ENCODE measurements around the gene ADARB2. TPM values are rescaled to one million over a fixed set of nuclear protein-coding genes. Genes with fewer than 3 reads are reported as not detected.

ADARB2 gene
- total and polyA plus RNA-seq, 5 donors: 0.53 to 1.6 (median 0.59) TPM

DNA sequence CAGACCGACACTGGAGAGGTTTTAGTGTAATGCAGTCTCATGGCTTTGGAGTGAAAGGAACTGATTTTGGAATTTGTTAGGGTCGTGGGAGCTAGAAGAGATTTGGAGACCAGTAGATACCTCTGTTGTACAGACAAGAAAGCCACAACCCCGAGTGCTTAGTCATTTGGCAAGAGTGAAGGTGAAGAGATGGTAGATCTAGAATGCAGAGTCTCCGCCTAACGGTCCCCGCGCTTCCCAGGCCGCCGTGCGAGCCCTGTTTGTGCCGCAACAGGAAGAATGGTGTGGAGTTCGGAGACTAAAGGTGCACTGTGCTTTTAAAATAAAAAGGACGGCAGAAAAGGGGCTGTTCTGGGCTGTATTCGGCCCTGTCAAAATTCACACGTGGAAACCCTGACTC, 186.7 kb downstream of the ADARB2 start:
- no peaks in the 10 kb centered on the region for H3K27me3 ChIP-seq (ENCODE audit: control insufficient read depth, insufficient read depth)
- H3K4me1 ChIP-seq (ENCODE audit: control insufficient read depth, insufficient read depth, low read length): no peaks in the 10 kb centered on the region
- H3K4me3 ChIP-seq (ENCODE audit: low read length): no peak overlapping the region
- H3K9me3 ChIP-seq (ENCODE audit: control insufficient read depth, low read length): no peaks in the 10 kb centered on the region
- no peak overlapping the region for H3K27ac ChIP-seq (ENCODE audit: low read length)
- ATAC-seq (no peak), DNase-seq (no peak)
- intact Hi-C loops (cut with DNase I): no loop called here
- WGBS: 81% methylated on average over 15 of the region's 15 CpGs

DNA sequence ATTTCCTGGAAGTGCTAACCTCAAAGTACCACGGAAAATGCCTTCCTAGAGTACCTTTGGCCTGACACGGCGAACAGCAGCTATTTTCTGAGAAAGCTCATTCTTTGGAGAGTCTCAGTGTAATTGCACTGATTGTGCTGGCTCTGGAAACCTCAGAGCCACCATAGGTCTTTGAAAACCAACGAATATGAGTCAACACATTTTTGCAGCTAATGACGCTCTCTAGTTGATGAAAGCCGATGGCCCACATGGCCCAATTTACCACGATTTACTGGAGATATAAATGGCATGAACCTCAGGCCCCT, 187.1 kb downstream of the ADARB2 start:
- ATAC-seq: no peak
- intact Hi-C loops (cut with DNase I): no loop called here
- no peak overlapping the region for H3K4me3 ChIP-seq (ENCODE audit: low read length)

DNA sequence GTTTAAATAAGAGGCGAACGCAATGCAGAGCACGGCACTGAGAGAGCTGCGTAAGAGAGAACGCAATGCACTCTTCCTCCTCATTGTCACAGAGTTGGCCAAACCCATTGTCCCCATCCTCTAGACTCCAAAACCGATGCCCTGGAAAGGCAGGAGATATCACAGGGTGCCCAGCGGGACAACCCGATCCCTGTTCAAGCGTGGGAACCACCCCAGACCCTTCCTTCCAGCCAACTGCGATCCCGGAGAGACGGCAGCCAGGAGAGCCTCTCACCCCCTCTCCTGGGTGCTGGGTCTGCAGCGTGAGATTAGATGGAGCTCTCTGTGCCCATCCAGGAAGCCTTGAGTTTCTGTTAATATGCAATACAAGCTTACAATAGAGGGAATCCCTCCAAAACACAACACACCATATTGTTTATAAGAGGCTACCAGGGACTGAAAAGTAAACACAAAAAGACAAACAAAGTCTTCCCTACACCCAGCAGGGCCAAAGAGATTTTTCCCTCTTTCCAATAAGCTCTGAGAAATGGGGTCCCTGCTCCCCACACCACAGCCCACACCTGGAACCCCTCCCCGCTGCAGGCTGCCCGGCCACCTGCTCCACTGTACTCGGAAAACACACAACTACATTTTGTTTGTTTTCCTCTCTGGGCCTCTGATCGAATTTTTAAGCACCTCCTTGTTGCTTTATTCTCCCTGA, 187.6 kb downstream of the ADARB2 start:
- WGBS: 68% methylated on average over 17 of the region's 17 CpGs
- Histone ChIP-seq H3K4me3 (ENCODE audit: low read length) (no peak overlapping the region), H3K9me3 (ENCODE audit: control insufficient read depth, low read length) (no peaks in the 10 kb centered on the region), H3K27ac (ENCODE audit: low read length) (no peak overlapping the region), H3K27me3 (ENCODE audit: control insufficient read depth, insufficient read depth) (no peaks in the 10 kb centered on the region), H3K4me1 (ENCODE audit: control insufficient read depth, insufficient read depth, low read length) (no peaks in the 10 kb centered on the region)
- no peak for ATAC-seq
- no peak for DNase-seq
- intact Hi-C loops (cut with DNase I): no loop called here

More for the DNA sequence above, 187.1 kb downstream of the ADARB2 start:
- no peak for DNase-seq
- no peaks in the 10 kb centered on the region for H3K4me1 ChIP-seq (ENCODE audit: control insufficient read depth, insufficient read depth, low read length)
- WGBS: 70% methylated on average over 7 of the region's 7 CpGs
- H3K27me3 ChIP-seq (ENCODE audit: control insufficient read depth, insufficient read depth): no peaks in the 10 kb centered on the region
- H3K9me3 ChIP-seq (ENCODE audit: control insufficient read depth, low read length): no peaks in the 10 kb centered on the region
- H3K27ac ChIP-seq (ENCODE audit: low read length): no peak overlapping the region

DNA sequence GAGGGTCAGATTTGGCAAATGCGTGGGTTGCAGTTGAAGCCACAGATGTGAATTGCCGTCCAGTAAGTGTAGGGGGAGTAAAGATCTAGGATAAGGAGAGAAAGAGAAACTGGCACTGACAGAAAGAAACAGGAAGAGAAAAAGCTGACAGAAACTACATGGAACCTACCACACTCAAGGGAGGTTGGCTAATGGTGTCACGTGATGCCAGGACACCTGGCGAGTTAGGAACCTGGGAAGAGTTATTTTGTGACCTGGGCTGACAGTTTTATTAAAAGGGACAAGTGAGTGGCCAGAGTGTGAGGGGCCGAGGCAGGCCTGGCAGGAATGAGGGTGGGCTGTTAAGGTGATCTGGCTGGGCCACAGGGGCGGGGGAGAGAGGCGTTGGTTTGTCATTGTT, 188.7 kb downstream of the ADARB2 start:
- intact Hi-C loops (cut with DNase I): no loop called here

DNA sequence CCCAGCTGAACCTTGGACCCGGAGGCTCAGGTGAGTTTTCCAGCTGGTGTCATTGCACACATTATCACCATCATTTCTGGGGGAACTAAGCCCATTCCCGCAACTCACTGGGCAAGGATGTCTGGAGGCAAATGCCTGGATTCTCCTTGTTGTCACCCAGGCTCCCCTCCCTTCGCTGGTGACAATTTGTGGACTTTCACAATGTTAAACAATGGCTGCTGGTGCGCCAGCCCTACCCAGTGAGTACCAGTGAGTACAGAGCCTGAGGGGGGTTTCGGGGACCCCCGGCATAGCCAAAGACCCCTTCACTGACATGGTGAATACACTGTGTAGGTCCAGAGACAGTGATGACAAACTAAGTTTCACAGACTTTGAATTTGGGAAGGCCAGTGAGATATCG, 189.2 kb downstream of the ADARB2 start:
- DNase-seq (no peak), ATAC-seq (no peak)
- Histone ChIP-seq H3K4me3 (ENCODE audit: low read length) (no peak overlapping the region), H3K9me3 (ENCODE audit: control insufficient read depth, low read length) (no peaks in the 10 kb centered on the region), H3K27me3 (ENCODE audit: control insufficient read depth, insufficient read depth) (no peaks in the 10 kb centered on the region), H3K27ac (ENCODE audit: low read length) (no peak overlapping the region), H3K4me1 (ENCODE audit: control insufficient read depth, insufficient read depth, low read length) (no peaks in the 10 kb centered on the region)
- intact Hi-C loops (cut with DNase I): no loop called here
- WGBS: 84% methylated on average over 7 of the region's 7 CpGs

More for the DNA sequence above, 188.7 kb downstream of the ADARB2 start:
- no peaks in the 10 kb centered on the region for H3K9me3 ChIP-seq (ENCODE audit: control insufficient read depth, low read length)
- no peak overlapping the region for H3K4me3 ChIP-seq (ENCODE audit: low read length)
- no peaks in the 10 kb centered on the region for H3K27me3 ChIP-seq (ENCODE audit: control insufficient read depth, insufficient read depth)
- DNase-seq (no peak), ATAC-seq (no peak)
- WGBS: 87% methylated on average over 7 of the region's 7 CpGs
- H3K4me1 ChIP-seq (ENCODE audit: control insufficient read depth, insufficient read depth, low read length): no peaks in the 10 kb centered on the region
- H3K27ac ChIP-seq (ENCODE audit: low read length): no peak overlapping the region

DNA sequence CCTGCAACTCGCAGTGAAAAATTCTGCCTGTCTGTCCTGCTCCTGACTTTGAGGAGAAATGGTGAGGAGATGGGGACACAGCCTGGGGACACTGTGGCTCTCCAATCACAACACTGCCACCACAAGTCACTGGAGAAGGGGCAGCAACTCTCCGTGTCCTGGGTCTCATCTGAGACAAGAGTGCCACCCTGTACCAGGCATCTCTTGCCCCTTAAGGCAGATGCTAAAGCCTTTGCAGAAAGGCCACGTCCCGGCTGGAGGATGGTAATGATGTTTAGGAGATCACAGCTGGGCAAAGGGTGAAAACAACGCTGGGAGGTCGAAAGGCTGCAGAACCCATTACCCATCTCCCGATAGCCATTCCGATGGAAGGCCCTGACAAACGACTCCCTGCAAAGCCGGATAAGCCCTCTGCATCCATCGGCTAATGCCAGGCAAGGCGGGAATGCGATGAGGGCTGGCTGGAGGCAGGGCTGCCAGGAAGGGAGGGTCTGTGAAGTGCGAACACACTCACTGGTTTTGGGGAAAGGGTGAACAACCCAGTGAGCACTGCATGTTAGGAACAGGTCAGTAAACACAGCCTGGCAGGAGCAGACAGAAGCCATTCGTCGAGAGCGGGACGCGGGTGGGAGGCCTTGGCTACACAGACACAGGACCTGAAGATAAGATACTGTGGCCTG, 190.8 kb downstream of the ADARB2 start:
- Histone ChIP-seq H3K27me3 (ENCODE audit: control insufficient read depth, insufficient read depth) (no peaks in the 10 kb centered on the region), H3K9me3 (ENCODE audit: control insufficient read depth, low read length) (no peaks in the 10 kb centered on the region), H3K27ac (ENCODE audit: low read length) (no peak overlapping the region), H3K4me1 (ENCODE audit: control insufficient read depth, insufficient read depth, low read length) (no peaks in the 10 kb centered on the region), H3K4me3 (ENCODE audit: low read length) (no peak overlapping the region)
- intact Hi-C loops (cut with DNase I): no loop called here
- no peak for DNase-seq
- ATAC-seq: no peak
- 58% methylated on average over 19 of the region's 19 CpGs for WGBS

DNA sequence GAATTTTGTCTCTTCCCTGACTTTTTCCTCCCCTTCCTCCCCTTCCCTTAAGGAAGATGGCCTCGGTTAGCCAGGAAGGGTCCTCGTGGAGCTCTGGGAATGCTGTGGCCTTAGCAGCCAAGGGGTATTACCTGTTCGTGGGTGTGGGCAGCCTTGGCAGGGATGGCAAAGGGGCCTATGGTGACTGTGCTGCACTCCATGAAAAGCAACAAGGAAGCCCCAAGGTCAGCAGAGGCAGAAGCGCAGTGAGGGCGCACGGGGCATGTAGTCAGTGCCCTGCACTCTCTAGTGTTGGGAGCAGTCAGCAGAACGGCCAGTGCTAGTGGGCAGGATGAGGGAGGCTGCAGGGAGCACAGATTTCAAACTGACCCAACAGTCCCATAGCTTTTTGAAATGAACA, 191.8 kb downstream of the ADARB2 start:
- Histone ChIP-seq H3K27ac (ENCODE audit: low read length) (no peak overlapping the region), H3K9me3 (ENCODE audit: control insufficient read depth, low read length) (no peaks in the 10 kb centered on the region), H3K4me3 (ENCODE audit: low read length) (no peak overlapping the region), H3K4me1 (ENCODE audit: control insufficient read depth, insufficient read depth, low read length) (no peaks in the 10 kb centered on the region), H3K27me3 (ENCODE audit: control insufficient read depth, insufficient read depth) (no peaks in the 10 kb centered on the region)
- ATAC-seq (no peak), DNase-seq (no peak)
- 68% methylated on average over 7 of the region's 7 CpGs for WGBS
- intact Hi-C loops (cut with DNase I): no loop called here

DNA sequence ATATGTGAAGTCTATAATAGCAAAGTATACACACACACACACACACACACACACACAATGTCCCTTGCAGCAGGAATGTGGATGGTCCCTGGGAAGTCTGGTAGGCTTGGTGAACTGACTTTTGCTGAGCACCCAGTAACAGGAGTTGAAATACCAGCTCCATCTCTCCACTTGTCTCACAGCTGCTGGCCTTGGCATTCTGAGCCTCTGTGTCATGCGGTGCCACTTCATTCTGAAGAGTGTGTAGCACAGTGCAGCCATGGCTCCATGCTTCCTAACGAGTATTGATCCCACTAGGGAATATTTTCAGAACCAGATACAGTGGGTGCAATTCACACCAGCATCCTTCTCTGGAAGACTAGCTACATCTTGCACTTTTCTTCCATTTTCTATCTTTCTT, 192.4 kb downstream of the ADARB2 start:
- no peaks in the 10 kb centered on the region for H3K27me3 ChIP-seq (ENCODE audit: control insufficient read depth, insufficient read depth)
- no peak overlapping the region for H3K4me3 ChIP-seq (ENCODE audit: low read length)
- no peaks in the 10 kb centered on the region for H3K4me1 ChIP-seq (ENCODE audit: control insufficient read depth, insufficient read depth, low read length)
- DNase-seq (no peak), ATAC-seq (no peak)
- H3K9me3 ChIP-seq (ENCODE audit: control insufficient read depth, low read length): no peaks in the 10 kb centered on the region
- no peak overlapping the region for H3K27ac ChIP-seq (ENCODE audit: low read length)
- intact Hi-C loops (cut with DNase I): no loop called here
- WGBS: 66% methylated on average over 2 of the region's 2 CpGs

DNA sequence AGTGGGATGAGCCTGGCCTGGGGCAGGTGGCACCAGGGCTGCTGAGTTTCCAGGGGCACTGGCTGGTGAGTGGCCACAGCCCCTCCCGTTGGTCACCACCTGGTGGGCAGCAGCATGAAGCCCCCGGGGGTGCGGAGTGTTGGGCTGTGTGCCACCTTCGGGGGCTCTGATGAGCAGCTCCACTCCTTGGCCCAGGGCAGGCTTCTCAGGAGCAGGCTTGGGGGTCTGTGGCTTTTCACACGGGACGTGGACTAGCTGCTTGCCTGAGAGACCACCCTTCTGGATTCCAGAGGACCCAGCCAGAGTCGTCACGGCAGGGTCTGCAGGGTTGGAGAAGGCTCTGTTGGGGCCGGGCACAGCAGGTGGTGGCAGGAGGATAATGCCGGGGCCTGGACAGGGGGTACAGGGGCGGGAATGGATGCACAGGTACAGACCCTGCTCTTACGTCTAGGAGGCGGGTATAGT, 193.1 kb downstream of the ADARB2 start:
- intact Hi-C loops (cut with DNase I): no loop called here
- Histone ChIP-seq H3K4me3 (ENCODE audit: low read length) (no peak overlapping the region), H3K9me3 (ENCODE audit: control insufficient read depth, low read length) (no peaks in the 10 kb centered on the region), H3K27ac (ENCODE audit: low read length) (no peak overlapping the region), H3K4me1 (ENCODE audit: control insufficient read depth, insufficient read depth, low read length) (no peaks in the 10 kb centered on the region), H3K27me3 (ENCODE audit: control insufficient read depth, insufficient read depth) (no peaks in the 10 kb centered on the region)
- no peak for ATAC-seq
- no peak for DNase-seq
- 85% methylated on average over 13 of the region's 13 CpGs for WGBS

DNA sequence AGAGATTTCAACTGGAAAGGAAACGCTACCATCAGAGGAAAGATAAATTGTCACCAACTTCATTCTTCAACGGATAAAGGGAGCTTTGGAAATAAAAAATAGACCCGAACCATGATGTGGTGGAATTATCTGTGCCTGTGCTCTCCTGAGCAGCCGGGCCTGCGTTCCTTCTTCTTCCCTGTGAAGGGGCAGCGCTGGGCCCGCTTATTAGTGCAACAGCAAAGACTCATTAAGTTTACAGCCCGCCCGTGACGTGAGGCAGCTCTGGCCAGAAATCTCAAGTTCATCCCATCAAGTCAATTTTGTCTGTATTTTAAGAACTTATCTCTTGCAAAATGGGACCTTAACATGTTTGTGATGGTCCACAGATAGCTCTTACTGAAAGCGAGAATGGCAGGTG, 193.7 kb downstream of the ADARB2 start:
- no peak overlapping the region for H3K4me3 ChIP-seq (ENCODE audit: low read length)
- ATAC-seq: no peak
- intact Hi-C loops (cut with DNase I): no loop called here
- no peak for DNase-seq
- no peaks in the 10 kb centered on the region for H3K27me3 ChIP-seq (ENCODE audit: control insufficient read depth, insufficient read depth)
- WGBS: 79% methylated on average over 11 of the region's 11 CpGs
- H3K27ac ChIP-seq (ENCODE audit: low read length): no peak overlapping the region
- H3K9me3 ChIP-seq (ENCODE audit: control insufficient read depth, low read length): no peaks in the 10 kb centered on the region
- H3K4me1 ChIP-seq (ENCODE audit: control insufficient read depth, insufficient read depth, low read length): no peaks in the 10 kb centered on the region

DNA sequence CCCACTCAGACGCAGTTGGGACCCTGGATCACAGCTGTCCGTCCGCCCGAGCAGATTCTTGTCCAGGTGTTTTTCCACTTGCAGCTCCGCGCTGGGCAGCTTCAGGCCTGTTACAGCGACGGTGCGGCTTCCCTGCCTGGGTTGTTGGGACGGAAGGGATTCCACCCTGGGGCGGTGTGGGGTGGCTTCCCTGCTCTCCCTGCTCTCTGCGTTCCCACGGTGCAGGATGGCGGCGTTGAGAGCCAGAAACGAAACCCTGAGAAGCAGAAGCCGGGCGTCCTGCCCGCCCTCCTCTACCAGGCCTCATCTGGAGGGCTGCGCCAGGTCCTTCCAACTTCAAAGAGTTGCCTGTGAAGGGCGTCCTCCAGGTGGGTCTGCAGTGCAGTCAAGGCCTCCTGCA, 194.4 kb downstream of the ADARB2 start:
- Histone ChIP-seq H3K27ac (ENCODE audit: low read length) (no peak overlapping the region), H3K27me3 (ENCODE audit: control insufficient read depth, insufficient read depth) (no peaks in the 10 kb centered on the region), H3K4me1 (ENCODE audit: control insufficient read depth, insufficient read depth, low read length) (no peaks in the 10 kb centered on the region), H3K4me3 (ENCODE audit: low read length) (no peak overlapping the region), H3K9me3 (ENCODE audit: control insufficient read depth, low read length) (no peaks in the 10 kb centered on the region)
- WGBS: 91% methylated on average over 21 of the region's 21 CpGs
- no peak for DNase-seq
- intact Hi-C loops (cut with DNase I): no loop called here
- no peak for ATAC-seq
